T follicular helper cell (primary cell): ENCODE measurements around the gene PLCL1.
A peak's percentile ranks its signal among the peaks of the same experiment; 100 is the strongest.

Experiments
- DNase-seq: peaks from one replicate; pipeline ENCODE4 v3.0.0-alpha.2; 2020; ENCODE audit warnings: low read depth

PLCL1 gene

DNA sequence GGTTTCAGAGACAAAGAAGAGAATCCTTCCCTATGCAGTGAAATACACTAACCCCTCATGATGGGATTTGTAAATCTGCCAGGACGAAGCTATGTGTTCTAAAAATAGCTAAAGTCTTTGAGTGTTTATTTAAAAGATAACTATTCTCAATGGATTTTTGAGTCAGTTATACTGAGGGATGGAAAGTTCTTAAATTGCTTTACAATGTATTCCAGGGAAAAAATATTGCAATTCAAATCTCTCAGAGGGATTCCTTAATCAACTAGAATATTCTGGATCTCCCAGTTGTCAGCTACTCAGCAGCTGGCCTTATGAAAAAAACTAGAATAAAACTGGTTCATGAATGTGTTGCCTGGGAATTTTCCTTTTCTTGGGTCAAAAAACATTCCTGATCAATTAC lies 312.4 kb downstream of the PLCL1 start:
- no peak for DNase-seq

- DNase-seq = no peak
Observed at GRCh38 chr2:198117406-198118041, 313.1 kb downstream of the PLCL1 start.

GRCh38 chr2:198127627-198128026 lies 323.2 kb downstream of the PLCL1 start:
- peak; percentile 22 for DNase-seq

GRCh38 chr2:198129609-198130008 lies 325.2 kb downstream of the PLCL1 start:
- DNase-seq = no peak

GRCh38 chr2:198134293-198134955 lies 330.0 kb downstream of the PLCL1 start:
- no peak for DNase-seq

- DNase-seq = no peak
Observed at GRCh38 chr2:198135481-198135934, 331.1 kb downstream of the PLCL1 start.

GRCh38 chr2:198136142-198136541 lies 331.7 kb downstream of the PLCL1 start:
- DNase-seq = no peak

DNA sequence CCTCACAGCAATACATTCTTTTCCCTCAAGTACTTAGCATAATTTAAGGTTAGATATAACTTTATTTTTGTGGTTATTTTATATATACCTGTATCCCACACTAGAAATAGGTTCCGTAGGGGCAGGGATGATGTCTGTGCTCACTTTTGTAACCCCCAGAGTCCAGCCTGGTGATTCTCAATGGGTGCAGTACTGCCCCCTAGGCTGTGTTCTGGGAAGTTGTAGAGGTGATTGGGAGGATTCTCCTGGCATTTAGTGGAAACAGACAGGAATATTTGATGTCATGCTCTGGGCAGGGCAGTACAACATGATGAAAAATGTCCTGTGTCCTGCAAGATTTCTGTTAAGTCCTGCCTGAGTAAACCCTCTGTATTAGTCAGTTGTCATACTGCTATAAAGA lies 333.3 kb downstream of the PLCL1 start:
- DNase-seq = no peak

- no peak for DNase-seq
Observed at GRCh38 chr2:198141726-198142125, 337.3 kb downstream of the PLCL1 start.

DNA sequence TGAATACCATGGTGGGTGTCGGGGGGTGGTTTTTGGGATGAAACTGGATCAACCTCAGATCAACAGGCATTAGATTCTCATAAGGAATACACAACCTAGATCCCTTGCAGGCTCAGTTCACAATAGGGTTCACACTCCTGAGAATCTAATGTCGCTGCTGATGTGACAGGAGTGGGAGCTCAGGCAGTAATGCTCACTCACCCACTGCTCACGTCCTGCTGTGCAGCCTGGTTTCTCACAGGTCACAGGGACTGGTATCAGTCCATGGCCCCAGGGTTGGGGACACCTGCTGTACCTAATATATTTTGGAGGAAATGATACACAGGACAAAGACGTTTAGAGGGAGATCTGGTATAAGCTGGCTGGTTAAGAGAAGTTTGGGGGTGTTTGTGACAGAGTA lies 338.8 kb downstream of the PLCL1 start:
- no peak for DNase-seq

GRCh38 chr2:198143793-198144192 lies 339.4 kb downstream of the PLCL1 start:
- DNase-seq = no peak

- no peak for DNase-seq
Observed at GRCh38 chr2:198144660-198145059, 340.3 kb downstream of the PLCL1 start.

- DNase-seq = no peak
Observed at GRCh38 chr2:198146346-198146940, 342.1 kb downstream of the PLCL1 start.

- DNase-seq = no peak
Observed at GRCh38 chr2:198157314-198157713, 352.9 kb downstream of the PLCL1 start.

DNA sequence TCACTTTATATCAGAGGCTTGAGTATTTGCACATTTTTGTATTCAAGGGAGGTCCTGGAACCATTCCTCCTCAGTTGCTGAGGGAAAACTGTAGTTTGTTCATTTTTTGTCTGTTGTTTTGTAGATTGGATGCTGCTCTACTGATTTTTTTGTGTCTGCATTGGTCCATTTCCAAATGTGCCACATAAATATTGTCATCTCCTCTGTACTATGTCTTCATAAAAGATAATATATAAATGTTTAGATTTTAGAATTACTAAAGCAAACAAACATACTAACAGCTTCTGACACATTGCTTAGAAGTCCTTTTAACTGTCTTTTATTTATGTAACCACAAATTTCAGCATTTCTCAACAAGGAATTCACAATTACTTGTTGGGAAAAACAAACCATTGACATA lies 356.8 kb downstream of the PLCL1 start:
- no peak for DNase-seq

DNA sequence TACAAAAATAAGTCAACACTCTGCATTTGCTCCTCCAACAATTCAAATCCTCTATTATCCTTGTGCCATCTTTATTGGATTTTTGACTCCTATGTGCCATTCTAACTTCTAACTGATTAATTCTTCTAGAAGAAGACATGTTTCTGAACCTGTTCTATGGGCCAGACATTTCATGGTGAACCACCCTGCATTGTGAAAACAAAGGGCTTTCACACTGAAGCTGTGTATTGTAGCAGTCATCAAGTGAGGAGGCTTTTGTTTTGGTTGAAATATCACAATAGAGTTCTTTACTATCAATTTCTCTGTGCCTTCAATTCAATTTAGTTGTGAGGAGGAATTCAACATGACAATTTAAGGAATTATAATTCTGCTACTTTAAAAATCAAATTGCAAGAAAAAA lies 357.9 kb downstream of the PLCL1 start:
- no peak for DNase-seq

DNA sequence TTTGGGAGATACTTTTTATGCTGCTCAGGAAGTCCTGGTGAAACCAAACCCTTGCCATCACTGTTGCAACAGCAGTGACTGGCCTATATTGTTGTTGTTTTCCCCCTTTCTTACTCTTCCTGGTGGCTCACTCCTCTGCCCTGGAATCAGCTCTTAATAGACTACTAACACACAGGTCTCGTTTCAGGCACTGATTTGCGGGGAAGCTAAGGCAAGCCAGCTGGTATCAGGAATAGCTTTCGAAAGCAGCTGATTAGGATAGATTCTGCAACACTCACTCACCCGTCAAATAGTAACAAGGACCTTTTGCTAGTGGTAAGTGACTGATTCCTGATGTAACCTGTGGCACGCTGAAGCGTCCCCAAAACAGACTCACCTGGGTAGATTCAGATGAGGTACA lies 360.4 kb downstream of the PLCL1 start:
- DNase-seq = no peak

DNA sequence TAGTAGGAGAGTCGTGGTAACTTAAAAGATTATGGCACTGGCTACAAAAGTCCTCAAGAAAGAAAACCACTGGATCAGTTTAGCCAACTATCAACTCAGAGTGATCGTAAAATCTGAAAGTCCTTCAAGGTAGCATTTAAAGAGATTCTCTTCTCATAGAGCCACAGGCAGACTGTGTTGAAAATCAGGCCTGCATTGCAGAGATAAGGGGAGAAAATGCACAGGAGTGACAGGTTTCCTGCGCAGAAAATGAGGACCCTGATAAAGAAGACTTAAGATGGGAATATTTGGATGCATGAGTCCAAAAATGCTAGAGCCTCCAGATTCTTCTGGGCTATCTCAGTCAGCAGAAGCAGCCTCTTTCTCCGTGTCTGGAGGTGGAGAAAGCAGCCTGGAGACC lies 360.9 kb downstream of the PLCL1 start:
- DNase-seq = no peak

DNA sequence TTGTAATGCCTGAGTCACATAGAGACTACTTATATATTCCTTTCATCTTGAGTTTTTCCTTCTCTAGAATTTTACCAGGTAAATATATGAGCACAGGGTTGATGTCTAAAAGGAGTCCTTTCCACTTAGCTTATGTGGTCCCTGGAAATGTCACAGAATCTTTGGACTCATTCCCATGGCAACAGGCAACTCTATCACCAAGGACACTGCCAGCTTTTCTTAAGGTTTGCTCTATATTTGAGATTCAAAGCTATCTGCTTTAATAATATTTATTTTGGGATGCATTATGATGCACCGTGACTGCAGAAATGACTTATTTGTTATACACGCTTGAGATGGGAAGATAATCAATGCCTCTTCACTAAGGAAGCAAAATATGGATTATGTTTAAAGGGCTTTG lies 363.0 kb downstream of the PLCL1 start:
- DNase-seq = no peak

GRCh38 chr2:198168651-198169050 lies 364.3 kb downstream of the PLCL1 start:
- DNase-seq = no peak

GRCh38 chr2:198173242-198173641 lies 368.8 kb downstream of the PLCL1 start:
- DNase-seq = no peak

DNA sequence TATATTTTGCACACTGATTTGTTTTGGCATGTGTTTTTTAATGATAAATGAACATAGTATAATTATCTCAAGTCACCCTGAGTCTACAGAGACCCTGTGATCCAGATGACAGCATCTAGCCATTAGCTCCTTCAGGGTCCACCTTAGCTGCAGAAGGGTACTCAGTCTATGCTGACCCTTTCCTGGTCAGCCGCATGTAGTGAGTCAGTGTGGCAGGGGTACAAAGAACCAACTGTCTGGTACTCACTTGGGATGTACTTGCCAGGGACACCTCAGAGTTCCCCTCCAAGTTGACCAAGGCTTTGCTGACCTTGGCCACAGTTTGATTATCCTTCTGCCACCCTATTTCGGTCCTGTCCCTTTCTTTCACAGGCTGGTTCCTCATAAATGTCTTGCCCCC lies 369.5 kb downstream of the PLCL1 start:
- no peak for DNase-seq

DNA sequence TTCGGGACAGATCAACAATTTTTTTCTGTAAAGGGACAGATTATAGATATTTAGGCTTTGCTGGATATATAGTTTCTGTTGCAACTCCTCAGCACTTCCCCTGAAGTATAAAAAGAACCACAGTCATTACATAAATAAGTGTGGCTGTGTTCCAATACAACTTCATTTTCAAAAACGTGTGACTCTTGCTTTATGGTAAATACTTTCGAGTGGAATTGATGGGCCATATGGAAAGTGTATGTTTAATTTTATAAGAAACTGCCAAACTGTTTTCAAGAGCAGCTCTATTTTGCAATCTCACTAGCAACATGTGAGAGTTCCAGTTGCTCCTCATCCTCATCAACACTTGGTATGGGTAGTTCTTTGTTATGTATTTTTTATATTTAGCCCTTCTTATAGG lies 370.9 kb downstream of the PLCL1 start:
- no peak for DNase-seq

DNA sequence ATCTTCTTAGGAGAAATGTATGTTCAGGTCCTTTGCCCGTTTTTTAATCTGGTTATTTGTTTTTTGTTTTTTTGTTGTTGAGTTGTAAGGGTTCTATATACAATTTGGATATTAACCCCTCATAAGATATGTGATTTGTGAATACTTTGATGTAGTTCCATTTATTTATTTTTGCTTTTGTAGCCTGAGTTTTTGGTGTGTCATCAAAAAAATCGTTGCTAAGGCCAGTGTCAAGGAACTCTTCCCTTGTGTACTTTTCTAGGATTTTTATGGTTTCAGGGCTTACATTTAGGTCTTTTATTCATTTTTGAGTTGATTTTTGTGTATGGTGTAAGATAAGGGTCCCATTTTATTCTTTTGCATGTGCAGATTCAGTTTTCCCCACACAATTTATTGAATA lies 372.6 kb downstream of the PLCL1 start:
- no peak for DNase-seq
